SK-N-SH treated with all-trans-retinoic acid at 6 μM for 48 hours (cell line): ENCODE data around the gene POU6F2.

ENCODE experiments used
- CSRNP3 ChIP-seq: fragments of 250-450 bp; sonication (Bioruptor Pico); IDR thresholded peaks from 2 replicates; pipeline ENCODE4 v1.5.1; 2021; ENCODE audit warnings: mild to moderate bottlenecking, moderate library complexity
- TCF4 ChIP-seq: fragments of 250-450 bp; sonication (Bioruptor Pico); IDR thresholded peaks from 2 replicates; pipeline ENCODE4 v1.8.0; 2021; ENCODE audit warnings: mild to moderate bottlenecking, moderate library complexity, borderline replicate concordance

GRCh38 chr7:39127058-39127457 lies 149.3 kb downstream of the POU6F2 start:
- no peak for TF ChIP-seq CSRNP3 (CRISPR knock-in tag)
- no peak for TF ChIP-seq TCF4 (CRISPR knock-in tag)
